Endothelial cell of umbilical vein (primary cell): Measurements from ENCODE around the gene GPR32. TPM values are rescaled to one million over a fixed set of nuclear protein-coding genes. Genes with fewer than 3 reads are reported as not detected.

Source experiments
- BruUV-seq: library from RNA; stranded (reverse); fragments of 400-500 nt; replicated peaks from 2 replicates; lab custom pipeline; 2021; lab: Mats Ljungman, UMichigan
- CTCF ChIA-PET: fragments of 300-600, 350-600 bp; sonication (Branson Sonifier 250); formaldehyde crosslinking; loops from one replicate; lab custom pipeline; 2021; ENCODE audit warnings: antibody characterized with exemption, inconsistent platforms; lab: Charles Lee
- POLR2A ChIA-PET: fragments of 300-600, 350-600 bp; sonication (Branson Sonifier 250); formaldehyde crosslinking; loops from one replicate; lab custom pipeline; 2021; ENCODE audit warnings: antibody characterized with exemption, inconsistent platforms; lab: Charles Lee
- DNase-seq: peaks from one replicate; pipeline ENCODE4 v3.0.0-alpha.2; 2011; ENCODE audit warnings: low read depth, low spot score
- FAIRE-seq: peaks from 2 replicates; lab custom pipeline; 2011; peaks lifted over from hg19 to GRCh38; lab: Jason Lieb, UNC
- H2AFZ ChIP-seq: 2 replicates; pipeline ENCODE4 v1.6.0; 2012; ENCODE audit warnings: low read depth, low read length, control low read depth, inconsistent platforms
- H3K27ac ChIP-seq: 2 replicates; pipeline ENCODE4 v1.5.1; 2011; ENCODE audit warnings: low read depth, mild to moderate bottlenecking, control low read depth, low read length, moderate library complexity; ENCODE audit not compliant: insufficient read depth
- H3K27me3 ChIP-seq, 2 experiments: 2 replicates each; pipeline versions ENCODE4 v1.6.0 to v1.6.1; 2011; ENCODE audit warnings: low read length in 2 of 2, mixed read lengths in 1 of 2; ENCODE audit not compliant: control insufficient read depth in 2 of 2, insufficient read depth in 2 of 2
- H3K36me3 ChIP-seq, 2 experiments: 2 replicates in 1 of 2; 3 replicates in 1 of 2; pipeline ENCODE4 v1.5.1; 2011; ENCODE audit warnings: low read length in 2 of 2, mild to moderate bottlenecking in 1 of 2, moderate library complexity in 1 of 2; ENCODE audit not compliant: control insufficient read depth in 2 of 2, insufficient read depth in 2 of 2; ENCODE audit errors: extremely low read depth in 1 of 2
- H3K4me1 ChIP-seq: 3 replicates; pipeline ENCODE4 v1.5.1; 2011; ENCODE audit warnings: mild to moderate bottlenecking, low read length; ENCODE audit not compliant: control insufficient read depth, insufficient read depth; ENCODE audit errors: extremely low read depth
- H3K4me2 ChIP-seq: 2 replicates; pipeline ENCODE4 v1.6.1; 2011; ENCODE audit warnings: low read length, control low read depth, mixed read lengths; ENCODE audit not compliant: insufficient read depth
- H3K4me3 ChIP-seq, 3 experiments: fragments of 200-600 bp in 1 of 3; sonication (generic), shearing (Covaris generic) in 1 of 3; replicated peaks in 1 of 3; 2 replicates each; pipeline ENCODE4 v1.5.1; 2011 to 2016; ENCODE audit warnings: control low read depth in 3 of 3, low read length in 3 of 3, mild to moderate bottlenecking in 2 of 3, inconsistent platforms in 1 of 3, low read depth in 1 of 3, moderate library complexity in 1 of 3; ENCODE audit not compliant: insufficient read depth in 1 of 3
- H3K79me2 ChIP-seq: 2 replicates; pipeline ENCODE4 v1.6.0; 2012; ENCODE audit warnings: low read length, inconsistent platforms; ENCODE audit not compliant: control insufficient read depth, insufficient read depth
- H3K9ac ChIP-seq: replicated peaks from 2 replicates; pipeline ENCODE3; 2011; ENCODE audit warnings: low read length, control low read depth; ENCODE audit not compliant: insufficient read depth; ENCODE audit errors: extremely low read depth
- H3K9me1 ChIP-seq: replicated peaks from 3 replicates; pipeline ENCODE4 v1.6.0; 2011; ENCODE audit warnings: mild to moderate bottlenecking, low read length; ENCODE audit not compliant: control insufficient read depth, insufficient read depth; ENCODE audit errors: extremely low read depth
- H3K9me3 ChIP-seq: replicated peaks from 2 replicates; pipeline ENCODE4 v1.5.1; 2012; ENCODE audit warnings: low read length, inconsistent platforms; ENCODE audit not compliant: control insufficient read depth, insufficient read depth
- H4K20me1 ChIP-seq: replicated peaks from 2 replicates; pipeline ENCODE3; 2011; ENCODE audit warnings: mild to moderate bottlenecking, low read length; ENCODE audit not compliant: control insufficient read depth, insufficient read depth; ENCODE audit errors: extremely low read depth
- CTCF ChIP-seq, 2 donors: IDR thresholded peaks; 1 replicate in 1 of 2; 2 replicates in 1 of 2; pipeline ENCODE4 v1.5.1; 2011; ENCODE audit warnings: low read length in 2 of 2, mild to moderate bottlenecking in 2 of 2, moderate library complexity in 2 of 2, control low read depth in 1 of 2, inconsistent platforms in 1 of 2, low read depth in 1 of 2; ENCODE audit not compliant: insufficient read depth in 1 of 2; ENCODE audit errors: extremely low read depth in 1 of 2
- EZH2 ChIP-seq: IDR thresholded peaks from 2 replicates; pipeline ENCODE4 v1.6.1; 2012; ENCODE audit warnings: borderline replicate concordance, low read depth, mild to moderate bottlenecking, moderate library complexity, low read length, inconsistent platforms; ENCODE audit not compliant: severe bottlenecking
- FOS ChIP-seq: IDR thresholded peaks from 2 replicates; pipeline ENCODE4 v1.6.1; 2011; ENCODE audit warnings: mild to moderate bottlenecking, low read length, moderate library complexity, borderline replicate concordance; ENCODE audit not compliant: insufficient read depth
- GATA2 ChIP-seq: IDR thresholded peaks from 2 replicates; pipeline ENCODE4 v1.7.0; 2011; ENCODE audit warnings: low read depth, mild to moderate bottlenecking, moderate library complexity, mixed read lengths, low read length; ENCODE audit not compliant: insufficient read length, insufficient read depth
- JUN ChIP-seq: IDR thresholded peaks from 2 replicates; pipeline ENCODE4 v1.6.1; 2011; ENCODE audit warnings: borderline replicate concordance, low read depth; ENCODE audit not compliant: insufficient read length, insufficient read depth
- MAX ChIP-seq: IDR thresholded peaks from 2 replicates; pipeline ENCODE4 v1.6.1; 2011; ENCODE audit not compliant: insufficient read depth, insufficient read length
- MYC ChIP-seq: IDR thresholded peaks from one replicate; pipeline ENCODE4 v1.6.1; 2011; ENCODE audit warnings: mild to moderate bottlenecking, low read depth, low read length
- POLR2A ChIP-seq: IDR thresholded peaks from 2 replicates; pipeline ENCODE4 v1.6.1; 2012; ENCODE audit warnings: low read depth, mild to moderate bottlenecking, control low read depth, low read length
- POLR2AphosphoS5 ChIP-seq: IDR thresholded peaks from 2 replicates; pipeline ENCODE4 v1.6.1; 2012; ENCODE audit warnings: low read depth, mild to moderate bottlenecking, control low read depth, low read length, moderate library complexity; ENCODE audit not compliant: insufficient read depth
- dilution Hi-C: fragments of 300-500 bp; cut with MboI; formaldehyde crosslinking; loops from one replicate; pipeline ENCODE4 v1.15.0; 2019; ENCODE audit warnings: low sequenced_read_pairs; ENCODE audit not compliant: extremely low pct_ligation_motif_present
- intact Hi-C: fragments of 100-400 bp; cut with micrococcal nuclease; formaldehyde crosslinking; loops from one replicate; pipeline ENCODE4 v1.10.0; 2022
- polyA plus RNA-seq, 4 experiments: library from polyadenylated mRNA; depleted of rRNA in 3 of 4; stranded (reverse) in 3 of 4; unstranded in 1 of 4; fragments of >200 nt; gene quantifications; 2 replicates each; pipeline versions ENCODE4 v1.2.1 to v1.2.3, GENCODE V29; 2011 to 2012; ENCODE audit warnings: missing spikeins in 1 of 4
- total RNA-seq: library from RNA; stranded (reverse); gene quantifications from 2 replicates; pipeline ENCODE4 v1.2.3, GENCODE V29; 2021

The GPR32 gene
- total and polyA plus RNA-seq, 2 donors (not counting 3 experiments of a cell fraction or from before 2014, with no cell fraction given): not detected

GRCh38 chr19:50723735-50724521 is 46.3 kb upstream of the GPR32 start:
- Histone ChIP-seq H3K79me2 (no peaks in the 10 kb centered on the region), H3K27ac (no peak overlapping the region), H3K4me3 (peak overlapping the region in 2 of 3 experiments; percentile 53 to 56), H3K9me1 (no peaks in the 10 kb centered on the region), H3K27me3 (no peaks in the 10 kb centered on the region), H3K4me1 (peaks cover 22% of the 10 kb centered on the region), H2AFZ (peak overlapping the region; percentile 1), H3K36me3 (no peaks in the 10 kb centered on the region), H3K9me3 (no peaks in the 10 kb centered on the region), H4K20me1 (no peaks in the 10 kb centered on the region), H3K9ac (no peak overlapping the region), H3K4me2 (peak overlapping the region; percentile 59)
- intact Hi-C loops: loop anchor here (1.0 to 5.0 kb wide), 9 partner anchors 19 to 397 kb away; partner anchors contain the start of genes JOSD2, KCNC3 and NR1H2
- dilution Hi-C loops: no loop called here
- ChIA-PET POLR2A (interaction anchor here (1.3 kb wide), 1 partner anchor 81 kb away, joined by 5 read pairs; no protein-coding TSS in a partner anchor), CTCF (interaction anchor here (0.5 to 3.4 kb wide), 25 partner anchors 8 to 423 kb away, joined by 3 to 47 read pairs (median 4); partner anchors contain the start of gene KCNC3)
- no peak for TF ChIP-seq FOS
- TF ChIP-seq MYC: no peak
- peak; percentile 68 for TF ChIP-seq MAX
- no TSS peak for BruUV-seq
- DNase-seq: no peak
- no peak for FAIRE-seq

- intact Hi-C loops (loop anchor here (1.0 to 5.0 kb wide), 12 partner anchors 19 to 397 kb away; partner anchors contain the start of genes CTU1, JOSD2, KCNC3 and NR1H2), dilution Hi-C loops (no loop called here)
- Histone ChIP-seq H3K4me2 (peak overlapping the region; percentile 59), H3K27me3 (no peaks in the 10 kb centered on the region), H2AFZ (peak overlapping the region; percentile 94), H3K4me1 (peaks cover 22% of the 10 kb centered on the region), H3K9me1 (no peaks in the 10 kb centered on the region), H3K36me3 (no peaks in the 10 kb centered on the region), H3K79me2 (no peaks in the 10 kb centered on the region), H3K9ac (peak overlapping the region; percentile 71), H3K4me3 (peak overlapping the region; percentile 40 to 84 (median 53)), H3K9me3 (no peaks in the 10 kb centered on the region), H4K20me1 (no peaks in the 10 kb centered on the region), H3K27ac (peak overlapping the region; percentile 32)
- peak; percentile 100 for DNase-seq
- ChIA-PET POLR2A (interaction anchor here (1.3 kb wide), 1 partner anchor 80 kb away, joined by 5 read pairs; no protein-coding TSS in a partner anchor), CTCF (interaction anchor here (0.5 to 3.4 kb wide), 29 partner anchors 9 to 423 kb away, joined by 3 to 47 read pairs (median 5); partner anchors contain the start of gene KCNC3)
- no TSS peak for BruUV-seq
- TF ChIP-seq MAX: no peak
- peak; percentile 79 to 90 for TF ChIP-seq CTCF (IDR thresholded peaks at IDR 0.05; ENCODE audit: extremely low read depth in 1 of 2, insufficient read depth in 1 of 2, low read depth in 1 of 2, low read length in 2 of 2)
- TF ChIP-seq EZH2: no peak
- no peak for TF ChIP-seq JUN
- TF ChIP-seq GATA2: no peak
- TF ChIP-seq MYC: no peak
- no peak for TF ChIP-seq FOS
- peak; percentile 90 for TF ChIP-seq POLR2AphosphoS5
- TF ChIP-seq POLR2A: peak; percentile 96
- peak; percentile 98 for FAIRE-seq
These were observed 45.6 kb upstream of the GPR32 start for GRCh38 chr19:50724522-50725217.
